GM23248 (cell line): Measurements from ENCODE around the gene CD8A. TPM values are rescaled to one million over a fixed set of nuclear protein-coding genes. Genes with fewer than 3 reads are reported as not detected.

Experiments
- DNase-seq: peaks from one replicate; pipeline ENCODE4 v3.0.0-alpha.2; 2015
- H2AFZ ChIP-seq: fragments of 200-600 bp; sonication (generic); 2 replicates; pipeline ENCODE4 v1.6.1; 2016; ENCODE audit warnings: antibody characterized with exemption
- H3F3A ChIP-seq: fragments of 200-600 bp; sonication (generic); 2 replicates; pipeline ENCODE4 v1.6.1; 2016; ENCODE audit warnings: mild to moderate bottlenecking, antibody characterized with exemption, mixed run types; ENCODE audit not compliant: insufficient read depth
- H3K27ac ChIP-seq: fragments of 200-600 bp; sonication (generic); 2 replicates; pipeline ENCODE4 v1.5.1; 2016; ENCODE audit warnings: mild to moderate bottlenecking
- H3K27me3 ChIP-seq: fragments of 200-600 bp; sonication (generic); replicated peaks from 2 replicates; pipeline ENCODE4 v1.6.1; 2016; ENCODE audit warnings: mild to moderate bottlenecking; ENCODE audit not compliant: insufficient read depth
- H3K36me3 ChIP-seq: fragments of 200-600 bp; sonication (generic); 2 replicates; pipeline ENCODE4 v1.6.1; 2016; ENCODE audit warnings: low read depth, mild to moderate bottlenecking
- H3K4me1 ChIP-seq: fragments of 200-600 bp; sonication (generic); 2 replicates; pipeline ENCODE4 v1.6.1; 2016; ENCODE audit warnings: mild to moderate bottlenecking; ENCODE audit not compliant: insufficient read depth
- H3K4me2 ChIP-seq: fragments of 200-600 bp; sonication (generic); one replicate; pipeline ENCODE4 v1.6.1; 2016; ENCODE audit warnings: mild to moderate bottlenecking; ENCODE audit not compliant: unreplicated experiment
- H3K4me3 ChIP-seq: fragments of 200-600 bp; sonication (generic); 2 replicates; pipeline ENCODE4 v1.5.1; 2016; ENCODE audit warnings: mild to moderate bottlenecking
- H3K79me2 ChIP-seq: fragments of 200-600 bp; sonication (generic); 2 replicates; pipeline ENCODE4 v1.6.1; 2016; ENCODE audit warnings: mild to moderate bottlenecking; ENCODE audit not compliant: insufficient read depth
- H3K9ac ChIP-seq: fragments of 200-600 bp; sonication (generic); 2 replicates; pipeline ENCODE4 v1.6.1; 2016; ENCODE audit warnings: mild to moderate bottlenecking
- H3K9me2 ChIP-seq: fragments of 200-600 bp; sonication (generic); 2 replicates; pipeline ENCODE4 v1.6.1; 2016; ENCODE audit warnings: mixed run types, mild to moderate bottlenecking, moderate library complexity; ENCODE audit not compliant: insufficient read depth
- H3K9me3 ChIP-seq: fragments of 200-600 bp; sonication (generic); one replicate; pipeline ENCODE4 v1.6.1; 2017; ENCODE audit warnings: low read depth
- H4K20me1 ChIP-seq: fragments of 200-600 bp; sonication (generic); 2 replicates; pipeline ENCODE4 v1.6.0; 2016; ENCODE audit not compliant: insufficient read depth
- EZH2 ChIP-seq: fragments of 200-600 bp; sonication (generic); IDR thresholded peaks from 2 replicates; pipeline ENCODE4 v1.6.1; 2018; ENCODE audit warnings: antibody characterized with exemption, mild to moderate bottlenecking; ENCODE audit not compliant: insufficient read depth, poor library complexity, severe bottlenecking
- EZH2phosphoT487 ChIP-seq: fragments of 200-600 bp; sonication (generic); IDR thresholded peaks from 2 replicates; pipeline ENCODE4 v1.6.1; 2018; ENCODE audit warnings: antibody characterized with exemption, moderate library complexity, mild to moderate bottlenecking, low read depth; ENCODE audit not compliant: insufficient read depth
- WGBS, 2 experiments: methylation state at CpG; one replicate each; pipeline ENCODE4 v1.1.6; 2015 to 2017; ENCODE audit warnings: low lambda C conversion rate in 2 of 2, low coverage in 1 of 2; ENCODE audit errors: missing lambda C conversion rate in 2 of 2; 5-methylcytosine and 5-hydroxymethylcytosine counted together
- in situ Hi-C: fragments of 300-500 bp; cut with MboI; formaldehyde crosslinking; loops from 2 replicates; pipeline ENCODE4 v1.15.0; 2020
- polyA plus RNA-seq: library from polyadenylated mRNA; unstranded; fragments of >200 nt; fragmentation: Nextera tagmentation; extraction: Ambion mirVana; gene quantifications from 2 replicates; pipeline ENCODE4 v1.2.1, GENCODE V29; 2016
- total RNA-seq: library from RNA; depleted of rRNA; stranded (reverse); fragments of >200 nt; shearing (Covaris generic); gene quantifications from 2 replicates; pipeline ENCODE4 v1.2.3, GENCODE V29; 2014

Gene CD8A
- total and polyA plus RNA-seq, 2 experiments from 2014 or later, result 0.86 TPM; not detected in 1

- Histone ChIP-seq H3F3A (no peaks in the 10 kb centered on the region), H3K9me3 (no peaks in the 10 kb centered on the region), H3K4me3 (no peak overlapping the region), H3K9me2 (no peaks in the 10 kb centered on the region), H3K79me2 (no peaks in the 10 kb centered on the region), H3K9ac (no peak overlapping the region), H2AFZ (no peak overlapping the region), H3K27me3 (peaks cover 42% of the 10 kb centered on the region), H3K4me2 (no peak overlapping the region), H3K36me3 (no peaks in the 10 kb centered on the region), H3K4me1 (no peaks in the 10 kb centered on the region), H3K27ac (no peak overlapping the region), H4K20me1 (no peaks in the 10 kb centered on the region)
- 40 to 54% methylated on average over 28 of the region's 43 CpGs for WGBS, 2 experiments
- TF ChIP-seq EZH2 (peak; percentile 58), EZH2phosphoT487 (no peak)
- in situ Hi-C loops, result no loop called here
- no peak for DNase-seq
These were observed 18.9 kb upstream of the CD8A start for GRCh38 chr2:86809481-86810121.

GRCh38 chr2:86808315-86809161 is 17.8 kb upstream of the CD8A start:
- no peaks in the 10 kb centered on the region for H3K79me2 ChIP-seq
- WGBS, 2 experiments, result 11% methylated on average over 36 of the region's 36 CpGs
- H3K9me3 ChIP-seq, result no peaks in the 10 kb centered on the region
- H2AFZ ChIP-seq, result peak overlapping the region; percentile 71
- TF ChIP-seq EZH2 (no peak), EZH2phosphoT487 (no peak)
- in situ Hi-C loops, result no loop called here
- peak overlapping the region; percentile 72 for H3K4me2 ChIP-seq
- no peaks in the 10 kb centered on the region for H3K9me2 ChIP-seq
- H3K27me3 ChIP-seq, result peaks cover 42% of the 10 kb centered on the region
- no peak overlapping the region for H3K9ac ChIP-seq
- H4K20me1 ChIP-seq, result no peaks in the 10 kb centered on the region
- H3K4me3 ChIP-seq, result peak overlapping the region; percentile 66
- DNase-seq, result peak; percentile 80
- no peaks in the 10 kb centered on the region for H3F3A ChIP-seq
- no peaks in the 10 kb centered on the region for H3K4me1 ChIP-seq
- no peak overlapping the region for H3K27ac ChIP-seq
- H3K36me3 ChIP-seq, result no peaks in the 10 kb centered on the region

GRCh38 chr2:86807468-86808275 is 17.0 kb upstream of the CD8A start:
- Histone ChIP-seq H2AFZ (peak overlapping the region; percentile 71), H3K9me2 (no peaks in the 10 kb centered on the region), H3K4me2 (peak overlapping the region; percentile 72), H3K4me3 (peak overlapping the region; percentile 66), H3K9ac (no peak overlapping the region), H3K27me3 (peaks cover 39% of the 10 kb centered on the region), H3K36me3 (no peaks in the 10 kb centered on the region), H3K4me1 (no peaks in the 10 kb centered on the region), H3K79me2 (no peaks in the 10 kb centered on the region), H3K9me3 (no peaks in the 10 kb centered on the region), H3K27ac (no peak overlapping the region), H4K20me1 (no peaks in the 10 kb centered on the region), H3F3A (no peaks in the 10 kb centered on the region)
- peak; percentile 33 for DNase-seq
- TF ChIP-seq EZH2, result no peak
- in situ Hi-C loops, result no loop called here
- WGBS, 2 experiments, result 2 to 3% methylated on average over 41 to 51 of the region's 51 CpGs

GRCh38 chr2:86807133-86807467 is 16.4 kb upstream of the CD8A start:
- TF ChIP-seq EZH2phosphoT487, result no peak
- TF ChIP-seq EZH2, result no peak
- Histone ChIP-seq H3K9me3 (no peaks in the 10 kb centered on the region), H3F3A (no peaks in the 10 kb centered on the region), H4K20me1 (no peaks in the 10 kb centered on the region), H3K36me3 (no peaks in the 10 kb centered on the region), H3K4me1 (no peaks in the 10 kb centered on the region), H3K4me3 (peak overlapping the region; percentile 66), H3K79me2 (no peaks in the 10 kb centered on the region), H2AFZ (peak overlapping the region; percentile 71), H3K4me2 (peak overlapping the region; percentile 72), H3K27me3 (peaks cover 34% of the 10 kb centered on the region), H3K9ac (no peak overlapping the region), H3K9me2 (no peaks in the 10 kb centered on the region), H3K27ac (no peak overlapping the region)
- DNase-seq, result no peak
- in situ Hi-C loops, result no loop called here
- 31 to 36% methylated on average over 11 of the region's 11 CpGs for WGBS, 2 experiments
